GM19463 (cell line): ENCODE results near the gene USP7.
A peak's percentile ranks its signal among the peaks of the same experiment; 100 is the strongest.

Experiments
- ATAC-seq: cut with Tn5 transposase; IDR thresholded peaks from one replicate; pipeline ENCODE4 v1.9.1; 2021; ENCODE audit warnings: mild to moderate bottlenecking, moderate library complexity; ENCODE audit not compliant: unreplicated experiment

The USP7 gene

DNA sequence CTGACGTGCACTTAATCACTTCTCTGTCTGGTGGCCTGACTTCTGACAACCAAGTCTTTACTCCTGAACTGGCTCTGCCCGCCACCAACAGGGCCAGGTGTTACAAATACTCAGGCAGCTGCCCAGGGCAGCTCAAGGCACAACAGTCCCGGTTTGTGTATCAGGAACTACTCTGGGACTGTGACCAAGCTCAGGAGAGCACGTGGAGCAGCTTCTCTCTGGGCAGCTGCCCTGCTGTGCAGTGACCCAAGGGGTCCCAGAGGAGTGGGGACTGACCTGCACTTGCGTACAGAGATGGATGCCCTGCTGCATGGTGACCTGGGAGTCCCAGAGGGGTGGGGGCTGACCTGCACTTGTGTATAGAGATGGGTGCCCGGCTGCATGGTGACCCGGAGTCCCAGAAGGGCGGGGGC is 59.7 kb downstream of the USP7 start:
- no peak for ATAC-seq

DNA sequence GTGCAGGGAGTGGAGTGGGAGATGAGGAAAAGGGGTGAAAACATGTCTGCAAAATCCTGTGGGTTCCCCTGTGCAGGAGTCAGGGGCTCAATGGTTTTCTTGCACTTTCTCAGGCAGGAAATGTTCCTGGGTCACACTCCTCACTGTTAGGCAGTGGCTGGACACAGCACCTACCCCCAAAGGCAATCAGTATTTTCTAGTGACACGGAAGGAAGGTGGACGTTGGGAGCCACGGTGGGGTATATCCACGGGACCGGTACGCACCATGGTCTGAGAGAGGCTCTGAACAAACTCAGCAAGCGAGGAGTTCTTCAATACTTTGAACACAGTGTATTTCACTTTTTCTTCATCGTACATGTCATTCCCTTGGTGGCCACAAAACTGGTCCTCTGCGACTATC is 60.7 kb downstream of the USP7 start:
- no peak for ATAC-seq

DNA sequence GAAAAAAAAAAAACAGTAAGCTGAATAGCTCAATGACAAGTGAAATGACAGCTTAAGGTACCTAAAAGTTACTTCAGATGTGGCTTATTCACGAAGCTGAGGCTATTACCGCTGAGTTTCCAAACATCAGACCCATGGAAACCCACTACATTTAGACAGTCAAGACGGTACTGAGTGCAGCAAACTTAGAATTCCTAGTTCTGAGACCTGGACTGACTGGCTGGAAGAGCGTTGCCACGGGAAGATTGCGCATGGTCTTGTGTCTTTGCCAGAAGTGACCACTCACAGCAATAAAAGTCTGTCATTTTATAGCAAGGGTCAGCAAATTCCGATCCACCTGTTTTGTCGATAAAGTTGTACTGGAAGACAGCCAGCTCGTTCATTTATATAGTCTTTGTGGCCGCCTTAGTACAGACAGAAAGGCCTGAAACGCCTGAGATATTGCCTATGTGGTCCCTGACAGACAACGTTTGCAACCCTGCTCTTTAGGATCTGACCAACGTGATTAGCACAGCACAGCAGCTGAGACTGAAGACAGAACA is 62.3 kb downstream of the USP7 start:
- ATAC-seq, result no peak

DNA sequence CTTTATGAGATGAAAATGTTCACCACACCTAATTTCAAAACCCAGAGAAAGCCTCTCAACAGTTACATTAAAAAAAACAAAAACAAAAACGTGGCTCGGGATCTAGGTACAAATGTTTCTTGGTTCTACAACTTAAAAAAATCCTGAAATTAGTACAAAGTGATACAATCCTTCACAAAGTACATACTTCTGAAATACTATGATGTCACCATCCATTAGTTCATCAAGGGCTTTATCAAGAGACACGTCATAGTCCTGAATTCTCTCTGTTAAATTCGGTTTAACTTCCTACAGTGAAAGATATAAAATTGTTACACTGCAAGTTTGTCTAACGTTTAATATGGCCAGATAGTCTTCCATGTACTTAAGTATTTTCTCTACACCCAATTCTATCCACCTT is 63.4 kb downstream of the USP7 start:
- ATAC-seq, result no peak

- ATAC-seq, result no peak
Observed at GRCh38 chr16:8899709-8900317, 63.9 kb downstream of the USP7 start.

DNA sequence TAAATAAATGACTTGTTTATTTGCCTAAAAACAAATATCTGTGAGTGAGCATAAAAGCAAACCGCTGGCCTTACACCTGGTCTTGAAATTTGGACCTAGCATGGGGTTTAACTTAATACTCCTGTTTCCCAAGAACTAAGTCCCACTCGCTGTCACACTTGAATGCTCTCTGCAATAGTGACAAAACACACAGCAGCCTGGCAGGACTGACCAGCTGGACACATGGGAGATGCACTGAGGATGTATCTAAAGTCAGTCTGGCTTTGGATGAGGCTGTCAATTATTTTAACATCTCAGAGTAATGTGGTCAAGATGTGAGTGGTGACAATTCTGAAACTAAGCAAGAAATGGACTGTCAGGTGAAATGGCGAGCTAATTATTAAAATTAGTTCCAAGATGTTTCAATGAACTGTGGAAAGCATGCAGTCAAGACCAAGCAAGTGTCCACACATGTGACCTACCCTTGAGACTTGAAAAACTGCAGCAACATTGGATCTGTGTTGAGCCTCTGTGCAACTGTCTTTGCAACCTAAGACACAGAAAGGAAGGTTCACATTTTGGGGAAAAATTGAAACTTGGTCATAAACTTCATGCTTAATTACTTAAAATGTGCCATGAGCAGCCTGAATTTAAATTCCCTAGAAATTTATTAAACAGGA is 64.9 kb downstream of the USP7 start:
- ATAC-seq, result no peak

DNA sequence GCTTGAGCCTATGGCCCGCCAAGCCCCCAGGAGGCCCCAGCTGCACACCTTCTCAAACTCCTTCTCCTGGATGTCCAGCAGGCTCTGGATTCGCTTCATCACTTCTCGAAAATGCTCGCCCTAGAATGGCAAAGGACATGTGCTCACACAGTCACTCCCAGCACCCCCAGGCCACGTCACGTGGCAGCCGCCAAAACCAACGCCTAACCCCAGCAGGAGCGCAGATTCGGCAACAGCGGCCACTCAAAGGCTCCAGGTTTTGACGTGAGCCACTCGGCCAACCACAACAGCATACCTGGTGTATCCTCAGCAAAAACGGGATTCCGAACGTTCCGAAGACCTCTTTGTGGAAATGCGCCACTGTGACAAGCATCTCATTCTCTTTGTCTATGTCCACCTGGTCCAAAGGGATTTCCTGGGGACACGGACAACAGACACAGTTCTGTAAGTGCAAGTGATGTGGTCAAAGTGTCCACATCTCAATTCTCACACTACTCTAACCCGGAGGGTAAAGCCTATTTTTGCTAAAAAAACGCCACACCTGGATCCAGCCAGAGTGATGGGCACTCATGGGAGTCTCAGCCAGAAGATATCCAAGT is 68.9 kb downstream of the USP7 start:
- ATAC-seq, result no peak

DNA sequence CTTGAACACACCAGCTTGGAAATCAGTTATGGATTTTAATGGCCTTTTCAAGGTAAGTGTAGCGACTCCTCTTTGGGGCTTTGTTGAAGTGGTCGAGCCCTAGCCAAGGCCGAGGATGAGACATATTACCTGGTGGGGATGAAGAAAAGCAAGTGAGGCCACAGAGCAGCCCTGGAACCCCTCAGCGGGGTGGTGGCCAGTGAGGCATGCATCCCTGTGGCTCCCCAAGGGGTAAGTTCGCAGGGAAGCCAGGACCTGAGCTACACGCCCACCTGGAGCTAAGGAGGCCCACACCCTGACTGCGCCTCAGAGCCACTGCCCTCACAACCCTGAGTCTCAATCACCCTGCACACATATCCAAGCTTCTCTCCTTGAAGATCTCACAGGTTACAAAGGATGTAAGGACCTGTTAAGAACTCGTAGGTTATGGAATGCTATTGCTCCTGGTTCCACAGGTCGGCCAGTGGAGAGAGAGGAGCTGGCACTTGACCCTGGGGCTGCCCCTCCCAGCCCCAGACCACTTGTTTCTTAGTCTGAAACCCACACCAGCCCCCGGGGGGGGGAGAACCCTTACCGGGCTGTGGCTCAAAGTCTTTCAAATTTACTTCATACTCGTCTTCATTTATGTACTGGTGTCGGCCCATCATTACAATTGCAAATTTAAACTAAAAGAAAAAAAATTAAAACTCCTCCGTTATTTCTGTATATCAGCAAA is 69.6 kb downstream of the USP7 start:
- ATAC-seq, result no peak

DNA sequence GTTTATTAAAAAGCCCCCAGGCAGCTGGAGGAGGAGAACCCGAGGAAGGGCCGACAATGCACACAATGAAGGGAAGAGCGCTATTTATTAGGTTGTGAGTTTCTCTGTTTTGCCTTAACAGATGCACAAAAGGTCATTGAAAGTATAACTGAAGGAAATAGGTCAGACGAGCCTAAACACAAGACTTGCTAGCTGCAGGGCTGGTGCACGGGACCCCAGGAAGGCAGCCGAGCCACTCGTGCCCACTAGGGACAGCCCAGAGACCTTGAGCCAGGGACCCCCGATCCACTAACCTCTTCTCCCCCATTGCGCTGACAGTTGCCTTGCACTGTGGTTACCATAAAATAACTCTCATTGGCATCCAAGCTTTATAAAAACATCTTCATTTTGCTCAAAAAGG is 70.3 kb downstream of the USP7 start:
- ATAC-seq, result no peak

- ATAC-seq, result peak; percentile 24
Observed at GRCh38 chr16:8892101-8892575, 71.6 kb downstream of the USP7 start.

GRCh38 chr16:8890549-8890921 is 73.2 kb downstream of the USP7 start:
- no peak for ATAC-seq

DNA sequence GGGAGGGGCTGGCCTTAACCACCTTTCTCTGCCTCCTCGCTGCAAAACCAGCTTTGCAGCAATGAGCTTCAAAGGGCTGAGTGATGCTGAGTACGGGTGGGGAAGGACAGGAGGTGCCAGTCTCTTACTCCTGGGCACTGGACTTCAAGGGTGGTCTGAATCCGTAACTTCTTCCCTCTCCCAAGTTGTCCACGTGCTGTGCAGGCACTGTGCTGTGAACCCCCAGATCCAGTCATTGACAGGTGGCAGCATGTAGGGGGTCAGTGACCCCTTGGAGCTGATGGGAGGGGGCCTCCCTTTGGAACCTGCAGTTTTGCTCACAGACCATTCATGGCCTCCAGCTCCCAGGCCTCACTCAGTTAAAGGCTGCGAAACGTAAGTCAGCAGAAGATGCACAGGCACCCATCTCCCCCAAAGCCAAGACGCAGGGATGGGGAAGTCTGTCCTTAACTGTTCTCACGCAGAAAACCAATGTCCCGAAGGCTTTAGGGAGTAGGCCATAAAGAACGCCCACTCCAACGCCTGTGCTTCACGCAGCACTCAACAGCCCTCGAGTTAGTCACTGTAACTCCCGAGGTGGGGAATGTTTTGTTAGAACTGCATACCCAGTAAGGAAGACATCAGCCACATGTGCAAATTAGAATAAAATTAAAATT is 73.7 kb downstream of the USP7 start:
- no peak for ATAC-seq

DNA sequence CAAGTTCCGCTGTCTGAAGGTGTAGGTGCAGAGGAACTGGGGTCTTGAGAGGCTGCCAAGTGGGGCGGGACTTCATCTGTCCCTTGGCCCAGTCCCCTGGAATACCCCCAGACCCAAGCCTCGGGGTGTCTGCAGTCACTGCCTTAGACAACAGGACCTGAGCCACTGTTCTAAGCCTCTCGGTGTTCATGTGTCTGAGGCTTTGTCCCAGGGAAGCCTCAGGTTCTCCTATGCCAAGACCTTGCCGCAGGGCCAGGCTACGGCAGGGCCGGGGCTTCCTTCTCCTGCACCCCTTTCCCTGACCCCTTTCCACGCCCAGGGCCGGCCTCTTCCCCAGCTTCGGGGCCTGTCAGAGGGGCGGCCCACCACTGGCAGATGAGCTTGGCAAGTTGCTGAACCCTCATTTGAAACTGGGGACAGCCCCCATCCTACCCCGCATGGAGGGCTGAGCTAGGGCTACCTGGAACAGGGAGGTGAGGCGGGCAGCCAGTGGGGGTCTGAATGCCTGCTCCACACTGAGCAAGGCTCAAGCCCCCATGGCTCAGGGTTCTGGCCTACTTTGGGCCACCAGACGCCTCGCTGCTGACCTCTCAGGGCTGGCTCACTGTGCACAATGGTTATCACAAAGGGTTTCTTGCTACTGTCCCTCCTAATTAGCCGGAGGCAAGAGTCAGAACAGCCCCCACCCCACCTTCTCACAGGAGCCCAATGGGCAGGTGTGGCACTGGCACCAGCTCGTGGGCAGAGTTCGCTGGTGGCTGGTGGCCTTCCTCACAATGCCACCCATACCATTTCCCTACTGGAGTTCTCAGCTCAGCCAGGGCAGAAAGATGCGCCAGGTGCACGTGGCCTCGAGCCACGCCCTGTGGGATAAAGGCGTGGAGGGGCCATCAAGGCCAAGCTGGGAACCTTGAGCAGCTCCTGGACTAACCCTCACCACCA is 74.5 kb downstream of the USP7 start:
- ATAC-seq, result no peak

DNA sequence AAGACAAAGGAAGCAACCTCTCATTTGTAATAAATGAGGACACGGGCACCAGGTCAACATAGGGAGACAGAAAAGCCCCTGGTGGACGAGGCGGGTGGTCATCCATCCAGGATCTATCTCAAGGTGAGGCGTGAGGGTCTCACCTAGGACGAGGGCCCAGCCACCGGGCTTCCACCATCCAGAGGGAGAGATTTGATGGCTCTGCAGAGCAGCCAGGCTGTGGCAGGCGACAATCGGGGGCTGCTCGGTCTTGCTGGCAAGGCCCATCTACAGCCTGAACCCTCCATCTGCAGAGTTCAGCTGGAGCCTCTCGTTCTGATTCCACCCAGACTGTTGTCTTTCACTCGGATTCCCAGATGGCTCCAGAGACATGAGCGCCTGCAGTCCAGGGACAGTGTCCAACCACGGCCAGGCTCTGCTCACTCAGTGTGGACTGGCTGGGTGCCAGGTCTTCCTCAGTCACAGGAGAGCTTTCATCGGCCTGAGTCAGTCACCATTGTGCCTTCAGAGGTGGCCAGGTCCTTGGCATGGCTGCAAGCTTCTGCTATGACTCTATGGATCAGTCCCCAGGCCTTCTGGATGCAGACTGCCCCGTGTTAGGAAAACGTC is 75.7 kb downstream of the USP7 start:
- no peak for ATAC-seq

DNA sequence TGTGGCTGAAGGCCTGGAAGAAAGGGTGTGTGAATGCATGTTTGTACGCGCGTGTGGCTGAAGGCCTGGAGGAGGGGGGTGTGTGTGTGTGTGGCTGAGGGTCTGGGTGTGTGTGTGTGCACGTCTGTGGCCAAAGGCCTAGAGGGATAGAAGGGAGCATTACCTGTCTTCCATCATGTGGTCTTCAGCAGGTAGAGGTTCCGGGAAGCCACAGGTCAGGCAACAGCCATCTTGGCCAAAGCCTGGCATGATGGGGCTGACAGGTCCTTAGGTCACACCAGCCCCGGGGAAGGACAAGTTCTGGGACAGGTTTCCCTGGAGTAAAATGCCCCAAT is 76.3 kb downstream of the USP7 start:
- no peak for ATAC-seq

- ATAC-seq, result no peak
Observed at GRCh38 chr16:8886593-8887430, 76.9 kb downstream of the USP7 start.

DNA sequence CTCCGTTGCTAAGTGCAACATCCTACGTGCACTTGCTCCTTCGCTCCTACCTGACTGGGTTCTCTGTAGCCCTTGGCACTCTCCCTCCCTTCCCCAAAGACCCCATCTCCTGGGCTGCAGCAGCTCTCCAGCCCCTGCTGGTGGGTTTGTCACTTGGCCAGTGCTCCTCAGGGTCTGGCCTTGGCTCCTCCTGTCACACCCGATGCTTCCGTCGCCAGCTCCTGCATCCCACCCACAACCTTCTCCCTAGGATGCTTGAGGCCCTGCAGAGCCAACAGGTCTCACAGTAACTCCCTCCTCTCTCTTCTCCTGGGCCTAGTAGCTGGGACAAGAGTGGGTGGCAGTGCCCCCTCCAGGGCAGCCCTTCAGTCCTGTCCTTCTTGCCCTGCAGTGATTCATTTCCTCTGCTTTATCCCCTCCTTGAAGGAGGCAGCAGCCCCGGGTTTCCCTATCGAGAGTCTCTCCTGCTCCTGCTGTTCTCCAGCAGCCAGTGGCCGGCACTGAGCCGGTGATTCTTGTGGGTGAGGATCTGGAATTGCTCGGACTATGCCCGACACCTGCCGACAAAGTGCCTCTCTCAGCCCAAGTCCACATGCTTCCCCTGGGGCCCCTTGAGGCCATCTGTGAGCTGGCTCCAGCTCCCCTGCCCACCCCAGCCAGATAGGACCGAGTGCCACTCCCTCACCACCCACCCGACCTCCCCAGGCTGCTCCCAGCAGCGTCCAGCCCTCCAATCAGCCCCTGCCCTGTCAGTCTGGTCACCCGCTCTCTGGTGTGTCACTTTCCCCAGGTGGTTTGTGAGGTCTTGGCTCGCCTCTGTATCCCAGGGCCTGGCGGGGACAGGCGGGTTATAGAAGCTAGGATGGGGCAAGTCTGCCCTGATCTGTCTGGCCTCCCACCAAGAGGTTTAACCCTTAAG is 77.8 kb downstream of the USP7 start:
- ATAC-seq, result no peak
